ENCODE data around the gene SLC23A2.
"Not testable (repeated sequence)": the region's sequence is repeated elsewhere in the genome, so short reads cannot be mapped to it uniquely, and the experiment has no call there.

Gene SLC23A2

DNA sequence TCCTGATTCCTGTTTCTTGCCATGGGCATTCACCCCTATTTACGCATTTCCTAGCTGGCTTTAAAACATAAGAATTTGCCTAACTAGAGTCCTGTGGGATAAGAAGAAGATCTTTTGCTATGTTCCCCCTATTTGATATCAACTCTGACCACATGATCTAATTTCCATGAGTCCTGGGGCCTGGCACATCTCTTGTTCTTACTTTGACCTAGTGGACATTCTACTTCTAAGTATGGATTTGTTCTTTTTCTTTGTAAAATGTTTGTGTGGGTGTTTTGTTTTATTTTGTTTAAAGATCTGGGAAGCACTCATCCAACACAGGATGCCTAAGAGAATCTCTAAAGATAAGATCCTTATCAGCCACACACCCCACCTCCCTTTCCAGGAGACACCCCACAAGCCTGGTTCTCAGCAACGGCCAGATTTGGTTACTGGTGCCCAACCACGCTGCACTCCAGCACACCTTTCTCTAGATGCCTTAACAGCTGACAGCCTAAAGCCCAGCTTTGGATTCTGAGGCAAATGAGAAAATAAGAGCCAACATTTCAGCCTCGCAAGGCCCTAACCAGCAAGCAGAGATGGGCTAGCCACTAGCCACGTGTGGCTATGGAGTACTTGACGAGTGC lies 74.7 kb downstream of the SLC23A2 start:
- DNase-seq, result no peak

DNA sequence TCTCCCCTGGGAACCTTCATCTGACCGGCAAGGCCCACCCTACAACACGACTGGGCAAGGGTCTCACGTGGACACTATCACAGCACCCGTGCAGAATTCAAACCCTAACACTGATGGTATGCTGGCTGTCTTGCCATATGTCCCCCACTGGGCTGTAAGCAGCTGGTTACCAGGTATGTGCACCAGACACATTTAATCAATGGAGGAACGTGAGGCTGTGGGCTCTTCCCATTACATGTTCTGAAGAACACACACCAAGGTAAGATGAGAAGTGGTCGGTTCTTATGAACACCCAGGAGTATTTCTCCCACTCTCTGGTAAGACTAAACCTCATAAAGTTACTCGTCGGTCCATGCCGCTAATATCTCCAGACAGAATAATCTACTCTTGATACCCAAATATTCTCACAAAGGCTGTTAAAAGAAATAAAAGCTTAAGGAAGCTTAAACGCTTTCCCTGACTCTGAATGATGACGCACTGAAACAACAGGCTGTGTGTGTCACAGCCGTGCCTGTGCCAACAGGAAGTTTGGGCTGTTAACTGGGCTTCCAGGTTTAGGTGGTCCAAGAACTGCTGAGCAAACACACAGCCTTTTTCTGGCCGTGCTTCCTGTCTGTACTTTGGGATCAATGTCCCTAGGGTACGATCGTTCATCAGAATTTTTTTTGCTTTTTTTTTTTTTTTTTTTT lies 75.3 kb downstream of the SLC23A2 start:
- DNase-seq, result no peak

DNA sequence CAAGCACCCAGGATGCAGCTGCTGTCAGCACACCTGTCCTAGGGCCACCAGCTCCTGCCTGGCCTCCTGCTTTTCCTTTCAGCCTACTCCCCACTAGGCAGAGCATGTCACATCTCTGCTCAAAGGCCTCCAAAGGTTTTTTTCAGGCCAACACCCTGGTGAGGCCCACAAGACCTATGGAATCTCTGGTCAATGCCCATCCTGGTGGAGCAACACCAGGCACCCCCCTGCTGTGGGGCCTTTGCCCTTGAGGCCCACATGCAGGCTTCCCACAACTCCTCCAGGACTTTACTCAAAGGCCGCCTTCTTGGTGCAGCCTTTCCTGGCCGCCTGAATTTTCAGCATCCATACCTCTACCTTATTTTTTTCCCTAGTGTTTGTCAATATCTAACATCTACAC lies 76.9 kb downstream of the SLC23A2 start:
- no peak for DNase-seq

DNA sequence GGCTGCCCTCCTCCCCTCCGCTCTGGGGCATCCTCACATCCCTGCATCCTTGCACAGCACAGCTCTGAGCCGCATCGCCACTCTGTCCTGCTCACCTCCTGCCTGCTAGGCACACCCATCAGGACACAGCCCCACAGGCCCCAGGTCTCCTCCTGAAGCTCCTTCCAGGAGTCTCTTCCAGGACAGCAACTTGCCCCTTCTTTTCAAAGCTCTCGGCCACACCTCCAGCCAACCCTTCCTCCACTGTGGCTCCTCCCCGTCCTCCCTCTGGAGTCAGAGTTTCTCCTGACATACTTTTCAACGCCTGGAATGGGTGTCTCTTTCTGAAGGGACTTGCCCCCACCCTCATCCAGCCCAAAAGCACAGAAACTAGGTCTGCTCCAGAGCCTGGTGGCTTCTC lies 77.3 kb downstream of the SLC23A2 start:
- DNase-seq, result no peak

DNA sequence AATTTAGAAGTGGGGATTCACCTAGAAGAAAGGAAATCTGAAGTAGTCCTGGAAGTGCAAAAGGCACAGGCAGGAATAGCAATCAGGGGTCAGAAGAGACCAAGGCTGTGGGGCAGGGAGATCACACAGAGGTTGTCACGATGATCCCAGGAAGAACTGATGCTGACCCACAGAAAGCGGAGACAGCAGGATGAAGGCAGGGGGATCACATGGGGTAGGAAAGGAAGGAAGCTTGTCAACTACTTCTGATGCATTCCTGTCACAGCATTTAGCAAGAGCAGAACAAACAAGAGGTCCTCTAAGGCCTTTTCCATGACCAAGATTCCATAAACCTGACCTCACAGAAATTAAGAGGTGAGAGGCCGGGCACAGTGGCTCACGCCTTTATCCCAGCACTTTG lies 79.1 kb downstream of the SLC23A2 start:
- no peak for DNase-seq

DNA sequence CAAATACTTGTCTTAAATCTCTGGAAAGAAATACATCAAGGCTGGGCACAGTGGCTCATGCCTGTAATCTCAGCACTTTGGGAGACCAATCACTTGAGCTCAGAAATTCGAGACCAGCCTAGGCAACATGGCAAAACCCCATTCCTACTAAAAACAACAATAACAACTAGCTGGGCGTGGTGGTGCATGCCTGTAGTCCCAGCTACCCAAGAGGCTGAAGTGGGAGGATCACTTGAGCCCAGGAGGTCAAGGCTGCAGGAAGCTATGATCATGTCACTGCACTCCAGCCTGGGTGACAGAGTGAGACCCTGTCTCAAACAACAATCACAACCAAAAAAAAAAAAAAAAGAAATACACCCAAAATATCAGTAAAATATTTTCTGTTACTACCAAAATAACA lies 80.0 kb downstream of the SLC23A2 start:
- DNase-seq, result not testable (repeated sequence)

DNA sequence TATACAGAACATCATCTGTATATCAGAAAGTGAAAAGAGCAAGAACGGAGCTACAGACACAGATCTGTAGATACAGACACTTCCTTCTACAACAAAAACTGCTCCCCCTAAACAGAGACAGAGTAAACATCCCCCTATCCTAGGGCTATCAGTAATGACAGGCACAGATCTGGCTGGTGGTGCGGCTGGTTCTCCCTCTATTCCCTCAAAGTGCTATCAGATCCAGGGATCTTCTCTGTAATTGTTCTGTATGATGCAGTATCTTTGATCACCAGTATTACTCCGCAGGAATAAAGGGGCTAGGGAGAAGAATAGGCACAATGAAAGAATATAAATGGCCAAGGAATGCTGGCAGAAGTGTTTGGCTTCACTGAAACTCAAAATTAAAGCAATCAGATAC lies 80.7 kb downstream of the SLC23A2 start:
- DNase-seq, result no peak

DNA sequence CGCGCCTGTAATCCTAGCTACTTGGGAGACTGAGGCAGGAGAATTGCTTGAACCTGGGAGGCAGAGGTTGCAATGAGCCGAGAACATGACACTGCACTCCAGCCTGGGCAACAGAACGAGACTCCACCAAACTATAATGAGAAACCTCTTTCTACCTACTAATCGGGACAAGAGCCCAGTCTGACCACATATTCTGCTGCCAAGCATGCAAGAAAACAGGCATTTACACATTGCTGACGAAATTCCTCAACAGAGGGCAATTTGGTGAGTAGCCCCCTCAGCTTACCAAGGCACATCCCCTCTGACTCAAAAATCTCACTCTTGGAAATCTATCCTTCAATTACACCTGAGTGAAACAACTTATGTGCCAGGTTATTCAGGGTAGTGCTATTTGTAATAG lies 81.2 kb downstream of the SLC23A2 start:
- DNase-seq, result no peak

- DNase-seq, result peak; percentile 10
Measured at GRCh38 chr20:4919047-4919704, 82.1 kb downstream of the SLC23A2 start.

- DNase-seq, result no peak
Measured at GRCh38 chr20:4918473-4918872, 82.8 kb downstream of the SLC23A2 start.

DNA sequence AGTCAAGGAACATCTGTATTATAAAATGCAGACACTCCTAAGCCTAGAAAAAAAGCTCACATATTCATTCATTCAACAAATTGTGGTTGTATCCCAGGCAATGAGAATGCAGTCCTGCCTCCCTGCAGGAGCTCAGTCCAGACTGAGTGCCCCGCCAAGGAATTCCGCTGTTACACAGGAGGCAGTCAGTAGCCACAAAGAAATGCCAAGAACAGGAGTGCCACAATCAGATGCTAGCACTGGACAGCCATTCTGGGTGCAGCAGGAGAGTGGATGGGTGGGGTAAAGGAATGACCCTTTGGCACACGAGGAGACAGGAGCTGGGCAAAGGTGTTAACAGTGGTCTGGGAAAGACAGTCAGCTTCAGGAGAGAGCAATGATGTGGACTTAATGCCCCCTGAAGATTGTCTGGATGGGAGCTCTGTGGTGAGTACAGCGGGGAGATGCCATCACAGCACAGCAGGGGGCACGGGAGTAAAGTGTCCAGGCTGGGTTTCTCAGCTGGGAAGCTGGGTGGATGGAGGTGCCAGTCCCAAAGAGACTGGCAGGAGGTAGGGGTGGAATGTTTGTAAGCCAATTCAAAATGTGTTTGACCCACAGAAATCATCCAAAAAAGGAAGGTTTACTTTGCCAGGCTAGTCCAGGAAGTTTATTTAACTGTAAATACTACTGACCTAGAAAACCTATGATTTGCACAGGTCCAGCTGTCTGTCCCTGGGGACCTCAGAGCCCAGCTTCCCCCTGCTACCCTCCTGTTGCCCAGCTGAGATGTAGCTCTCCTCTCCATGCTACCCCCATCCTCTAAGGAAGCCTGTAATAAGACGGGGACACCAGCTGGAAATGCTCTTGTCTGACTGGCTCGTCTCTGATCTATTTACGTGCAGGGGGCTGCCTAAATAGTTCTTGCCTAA lies 84.1 kb downstream of the SLC23A2 start:
- no peak for DNase-seq

DNA sequence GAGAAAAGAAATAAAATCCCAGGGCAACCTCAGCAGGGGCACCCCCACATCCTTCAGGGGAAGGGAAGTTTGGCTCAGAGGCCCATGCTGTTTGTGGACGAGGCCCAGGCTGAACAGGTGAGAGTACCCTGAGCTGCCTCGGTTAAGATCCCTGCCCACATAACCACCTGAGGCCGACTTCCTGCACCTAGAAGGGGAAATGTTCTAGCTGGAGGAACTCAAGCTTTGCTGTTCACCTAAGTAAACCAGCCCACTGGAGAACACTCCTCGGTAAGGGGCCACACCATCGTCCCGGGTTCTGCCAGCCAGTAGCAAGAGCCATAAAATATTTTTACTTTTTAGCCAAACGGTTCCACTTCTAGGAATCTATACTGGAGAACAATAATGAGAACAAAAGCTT lies 88.2 kb downstream of the SLC23A2 start:
- DNase-seq, result no peak

DNA sequence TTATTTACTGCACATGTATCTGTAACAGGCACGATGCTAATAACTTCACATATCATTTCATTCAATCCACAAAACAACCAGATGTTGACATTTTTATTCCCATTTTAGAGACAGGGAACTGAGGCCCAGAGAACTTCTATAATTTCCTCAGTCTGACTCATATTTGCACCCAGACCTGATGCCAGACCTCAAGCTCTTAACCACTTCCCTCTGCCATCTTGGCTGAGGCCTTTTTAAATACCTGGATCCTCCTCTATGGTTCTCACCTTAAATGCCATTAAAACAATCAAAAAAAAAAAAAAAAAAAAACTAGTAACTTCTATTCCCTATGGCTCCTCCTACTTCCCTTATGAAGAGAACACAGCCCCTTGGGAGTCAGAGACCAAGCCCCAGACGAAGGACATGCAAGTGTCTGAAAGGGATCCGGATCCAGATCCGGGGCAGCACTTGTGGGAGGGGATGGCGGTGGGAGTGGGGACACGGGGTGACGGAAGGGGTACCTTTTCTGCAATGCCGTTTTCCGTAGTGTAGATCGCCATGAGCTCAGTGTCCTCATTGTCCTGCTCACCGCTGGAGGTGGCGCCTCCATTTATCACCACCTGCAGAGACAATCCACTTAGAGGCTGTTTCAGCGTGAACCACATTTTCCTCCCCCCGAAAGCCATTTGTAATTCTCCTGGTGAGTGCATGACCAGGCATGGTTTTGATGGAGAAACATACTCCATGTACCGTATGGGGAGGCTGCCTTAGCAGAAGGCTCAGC lies 88.7 kb downstream of the SLC23A2 start:
- no peak for DNase-seq

DNA sequence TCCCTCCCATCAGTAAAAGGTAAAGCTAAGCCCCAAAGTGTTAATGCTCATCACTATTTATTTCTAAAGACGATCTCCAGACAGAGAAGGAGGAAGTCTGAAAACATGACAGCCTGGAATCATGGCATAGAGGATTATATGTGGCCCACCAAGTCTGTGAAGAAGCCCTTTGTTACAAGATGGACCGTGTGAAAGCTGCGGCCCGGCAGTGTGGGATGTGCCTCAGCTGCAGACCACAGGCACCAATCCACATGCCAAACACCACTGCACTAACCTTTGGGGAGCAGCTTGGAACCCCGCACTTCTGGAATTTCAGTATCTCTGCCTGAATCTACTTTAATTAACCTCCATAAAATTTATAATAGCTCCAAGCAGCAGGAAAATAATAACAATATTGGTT lies 90.4 kb downstream of the SLC23A2 start:
- DNase-seq, result no peak

DNA sequence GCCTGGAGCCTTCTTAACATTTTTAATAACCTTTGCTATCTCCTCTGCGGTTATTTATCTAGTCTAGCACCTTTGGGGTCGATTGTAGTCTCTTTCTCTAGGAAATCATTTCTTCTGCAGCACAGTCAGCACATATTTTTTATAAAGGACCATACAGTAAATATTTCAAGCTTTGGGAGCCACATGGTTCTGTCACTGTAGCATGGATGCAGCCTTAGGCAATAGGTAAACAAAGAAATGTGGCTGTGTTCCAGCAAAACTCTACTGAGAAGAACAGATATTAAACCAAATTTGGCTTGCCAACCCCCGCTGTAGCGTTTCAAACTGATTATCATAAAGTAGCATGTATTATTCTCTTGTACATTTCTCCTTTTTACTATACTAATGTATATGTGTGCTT lies 95.7 kb downstream of the SLC23A2 start:
- no peak for DNase-seq

GRCh38 chr20:4905195-4905594 lies 96.1 kb downstream of the SLC23A2 start:
- no peak for DNase-seq

- no peak for DNase-seq
Measured at GRCh38 chr20:4904127-4904860, 97.0 kb downstream of the SLC23A2 start.

GRCh38 chr20:4902788-4903187 lies 98.5 kb downstream of the SLC23A2 start:
- no peak for DNase-seq

- peak; percentile 20 for DNase-seq
Measured at GRCh38 chr20:4901031-4901818, 100.1 kb downstream of the SLC23A2 start.

GRCh38 chr20:4898282-4899244 lies 102.7 kb downstream of the SLC23A2 start:
- DNase-seq, result no peak
